GM21529 (cell line): Measurements from ENCODE around the gene EIF4E1B.

ENCODE experiments used
- ATAC-seq: cut with Tn5 transposase; IDR thresholded peaks from one replicate; pipeline ENCODE4 v1.9.1; 2021; ENCODE audit not compliant: unreplicated experiment

The EIF4E1B gene

DNA sequence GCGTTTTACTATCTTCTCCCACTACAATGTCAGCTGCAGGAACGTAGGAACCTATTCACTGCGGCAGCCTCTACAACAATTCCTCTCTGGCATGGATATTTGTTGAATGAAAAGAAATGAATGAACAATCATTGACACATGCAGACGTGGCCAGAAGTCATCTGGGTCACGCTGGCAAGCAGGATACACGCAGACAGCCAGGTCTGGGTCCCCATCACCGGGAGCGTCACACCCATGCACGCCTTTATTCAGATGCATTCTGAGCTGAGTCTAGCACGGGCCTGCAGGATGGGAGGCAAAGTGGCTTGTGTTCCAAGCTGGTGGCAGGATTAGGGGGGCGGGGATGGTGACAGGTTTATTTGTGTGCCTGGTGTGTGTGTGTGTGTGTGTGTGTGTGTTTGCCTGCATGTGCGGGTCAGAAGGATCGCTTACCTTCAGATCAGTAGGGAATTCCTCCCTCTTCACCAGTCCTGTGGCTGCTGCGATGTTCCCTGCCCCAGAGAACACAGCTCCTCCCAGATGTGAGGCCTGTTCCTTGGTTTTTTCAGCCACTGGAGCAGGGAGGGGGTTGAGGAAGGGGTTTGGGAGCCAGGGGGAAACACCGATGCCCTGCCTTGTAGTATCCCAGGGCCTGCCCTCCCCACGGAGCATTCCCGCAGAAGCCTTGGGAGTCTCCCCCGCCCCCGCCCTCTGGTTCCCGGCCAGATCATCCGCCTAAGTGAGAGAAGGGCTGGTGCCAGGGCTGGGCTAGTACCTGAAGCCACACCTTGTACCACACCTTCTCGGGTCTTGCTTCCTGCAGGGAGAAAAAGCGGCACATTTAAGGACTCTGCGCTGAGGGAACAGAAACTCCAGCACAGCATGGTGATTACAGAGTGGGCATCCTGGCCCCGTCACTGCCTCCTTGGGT, 4.3 kb upstream of the EIF4E1B start:
- no peak for ATAC-seq

GRCh38 chr5:176626876-176627236, 3.6 kb upstream of the EIF4E1B start:
- no peak for ATAC-seq

DNA sequence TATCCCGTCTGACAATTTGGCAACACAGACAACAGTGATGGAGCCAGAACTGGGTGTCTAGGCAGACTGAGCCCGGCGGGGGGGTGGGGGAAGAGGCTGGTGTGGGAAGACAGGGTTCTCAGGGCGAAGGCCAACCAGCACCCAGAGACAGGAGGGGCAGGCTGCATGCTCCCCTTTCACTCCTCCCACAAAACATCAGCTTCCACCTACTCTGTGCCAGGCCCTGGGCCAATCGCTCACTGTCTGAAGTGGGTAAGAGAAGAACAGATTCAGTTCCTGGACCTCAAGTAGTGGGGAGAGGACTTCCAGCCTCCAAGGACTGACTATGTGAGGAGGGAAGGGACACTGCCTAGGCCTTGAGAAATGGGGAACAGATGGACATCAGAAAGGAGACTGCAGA, 2.9 kb upstream of the EIF4E1B start:
- ATAC-seq = no peak

GRCh38 chr5:176628406-176629228, 1.9 kb upstream of the EIF4E1B start:
- no peak for ATAC-seq

GRCh38 chr5:176629317-176629852, 1.1 kb upstream of the EIF4E1B start:
- no peak for ATAC-seq

- no peak for ATAC-seq
Measured at GRCh38 chr5:176630681-176631222, 277 bp downstream of the EIF4E1B start.

DNA sequence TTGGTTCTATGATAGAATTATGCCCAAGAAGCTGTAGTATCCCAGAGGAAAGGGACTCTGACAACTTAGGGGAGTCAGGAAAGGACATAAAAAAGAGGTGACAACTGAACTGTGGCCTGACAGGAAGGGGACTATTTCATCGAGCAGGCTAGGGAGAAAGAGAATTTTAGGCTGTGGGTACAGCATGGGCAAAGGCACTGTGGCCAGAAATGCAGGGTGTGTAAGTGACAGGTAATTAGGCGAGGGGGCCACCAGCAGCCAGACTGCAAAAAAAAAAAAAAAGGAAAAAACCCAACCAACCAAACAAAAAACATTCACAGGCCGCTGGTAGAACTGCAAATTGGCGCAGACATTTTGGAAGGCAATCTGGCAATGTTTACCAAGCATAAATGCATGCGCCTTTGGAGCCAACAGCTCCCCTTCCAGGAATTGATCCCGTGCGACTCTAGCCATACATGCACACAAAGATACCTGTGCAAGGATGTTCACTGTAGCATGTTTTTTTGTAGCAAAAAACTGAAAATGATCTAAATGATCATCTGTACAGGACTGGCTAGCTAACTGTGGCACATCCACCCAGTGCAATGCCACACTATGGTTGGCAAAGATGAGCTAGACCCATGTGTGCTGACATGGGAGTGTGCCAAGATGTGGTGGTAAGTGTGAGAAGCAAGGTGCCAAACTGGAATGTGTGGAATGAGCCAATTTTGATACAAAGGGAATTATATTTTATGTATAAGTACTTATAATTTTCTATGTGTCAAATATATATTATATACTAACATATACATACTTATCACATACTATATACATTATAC, 1.1 kb downstream of the EIF4E1B start:
- ATAC-seq = no peak

- no peak for ATAC-seq
Measured at GRCh38 chr5:176632745-176633144, 2.3 kb downstream of the EIF4E1B start.

- ATAC-seq = no peak
Measured at GRCh38 chr5:176633598-176633997, 3.1 kb downstream of the EIF4E1B start.

DNA sequence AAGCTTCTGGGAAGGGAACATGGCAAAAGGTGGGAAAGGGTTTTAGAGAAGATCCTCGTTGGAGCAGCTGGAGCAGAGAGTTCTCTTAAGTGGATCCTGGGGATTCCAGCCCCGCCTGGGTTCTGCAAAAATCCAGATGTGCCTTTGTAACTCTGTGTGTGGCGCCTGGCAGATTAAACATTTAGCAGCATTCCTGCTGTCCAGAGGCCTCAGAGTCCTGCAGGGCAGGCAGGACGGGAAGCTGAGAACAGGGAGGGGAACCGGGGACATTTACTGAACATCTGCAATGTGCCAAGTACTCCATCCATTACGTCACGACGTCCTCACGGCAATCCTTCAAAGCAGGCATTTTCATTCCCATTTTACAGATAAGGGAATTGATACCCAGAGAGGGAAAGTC, 6.0 kb downstream of the EIF4E1B start:
- ATAC-seq = no peak

DNA sequence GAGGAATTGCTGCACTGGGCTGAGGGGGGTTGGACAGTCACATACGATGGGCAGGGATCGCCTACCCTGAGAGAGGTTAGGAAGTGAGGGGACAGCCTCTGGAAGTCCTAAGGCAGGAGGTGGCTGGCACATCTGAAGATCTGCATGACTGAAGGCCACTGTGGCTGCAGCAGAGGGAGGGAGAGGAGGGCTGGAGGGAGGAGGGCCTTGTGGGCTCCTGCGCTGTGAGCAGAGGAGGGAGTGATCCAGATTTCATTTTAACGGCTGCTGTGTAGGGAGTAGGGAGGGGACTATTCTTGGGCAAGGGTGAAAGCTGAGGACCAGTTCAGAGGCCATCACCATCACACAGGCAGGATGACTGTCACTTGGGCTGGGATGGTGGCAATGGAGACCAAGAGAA, 7.1 kb downstream of the EIF4E1B start:
- no peak for ATAC-seq

DNA sequence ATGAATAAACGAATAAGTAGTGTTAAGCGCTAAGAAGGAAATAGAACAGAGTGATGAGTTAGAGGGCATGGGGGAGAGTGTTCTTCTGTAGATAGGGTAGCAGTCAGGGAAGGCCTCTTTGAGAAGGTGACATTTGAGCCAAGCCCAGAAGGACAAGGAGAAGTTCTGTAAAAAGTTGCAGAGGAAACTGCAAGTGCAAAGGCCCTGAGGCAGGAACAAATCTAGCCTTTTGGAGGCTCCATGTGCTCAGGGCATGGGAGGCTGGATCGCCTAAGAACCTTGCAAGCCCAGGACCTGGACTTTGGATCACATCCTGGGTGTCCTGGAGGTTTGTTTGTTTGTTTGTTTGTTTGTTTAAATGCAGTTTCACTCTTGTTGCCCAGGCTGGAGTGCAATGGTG, 8.0 kb downstream of the EIF4E1B start:
- ATAC-seq = no peak

- no peak for ATAC-seq
Measured at GRCh38 chr5:176639208-176639607, 8.7 kb downstream of the EIF4E1B start.

GRCh38 chr5:176639981-176640380, 9.5 kb downstream of the EIF4E1B start:
- no peak for ATAC-seq

DNA sequence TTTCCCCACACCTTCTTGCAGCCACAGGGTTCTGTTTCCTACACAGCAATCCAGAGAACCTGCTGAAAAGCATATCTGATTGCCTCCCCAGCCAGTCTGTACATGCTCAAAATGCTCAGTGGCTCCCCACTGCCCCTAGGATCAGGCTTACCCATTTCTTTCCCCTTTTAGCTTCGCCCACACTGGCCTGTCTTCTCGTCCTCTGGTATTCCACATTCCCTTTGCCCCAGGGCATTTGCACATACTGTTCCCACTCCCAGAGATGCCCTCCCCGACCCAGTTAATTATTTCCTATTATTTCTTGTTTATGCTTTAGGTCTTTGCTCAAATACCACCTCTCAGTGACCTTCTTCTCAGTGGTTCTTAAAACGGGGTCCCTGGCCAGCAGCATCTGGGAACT, 10.1 kb downstream of the EIF4E1B start:
- ATAC-seq = no peak

DNA sequence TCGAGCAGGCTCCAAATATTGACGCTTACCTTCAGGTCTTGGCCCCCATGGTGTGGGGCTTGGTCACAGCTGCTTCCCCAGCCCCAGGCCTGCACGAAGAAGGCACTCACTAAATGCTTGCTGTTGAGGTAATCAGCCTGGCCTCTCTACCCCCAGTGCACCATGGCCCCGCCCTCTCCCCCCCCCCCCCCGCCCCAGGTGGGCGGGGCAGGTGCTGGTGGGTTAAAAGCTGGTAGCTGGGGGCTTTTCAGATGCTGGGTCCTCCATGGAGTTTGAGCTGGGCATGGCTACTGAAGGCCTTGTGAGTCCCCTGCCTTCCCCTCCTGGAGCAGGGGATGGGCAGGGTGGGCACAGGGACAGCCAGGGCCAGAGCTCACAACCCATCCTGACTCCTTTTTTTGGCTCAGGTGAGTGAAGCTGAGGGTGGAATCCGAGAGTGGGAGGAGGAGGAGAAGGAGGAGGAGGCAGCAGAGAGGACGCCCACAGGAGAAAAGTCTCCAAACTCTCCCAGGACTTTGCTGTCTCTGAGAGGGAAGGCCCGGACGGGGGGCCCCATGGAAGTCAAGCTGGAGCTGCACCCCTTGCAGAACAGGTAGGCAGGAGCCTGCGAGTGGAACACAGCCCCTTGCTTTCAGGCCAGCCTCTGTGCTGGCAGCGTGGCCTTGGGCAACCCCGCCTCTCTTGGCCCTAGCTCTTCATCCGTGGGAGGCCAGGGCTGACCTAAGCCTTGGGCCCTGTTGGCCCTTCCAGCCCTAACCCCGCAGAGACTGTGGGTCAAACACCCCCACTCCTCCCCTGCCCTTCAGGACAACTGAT, 12.4 kb downstream of the EIF4E1B start:
- no peak for ATAC-seq

DNA sequence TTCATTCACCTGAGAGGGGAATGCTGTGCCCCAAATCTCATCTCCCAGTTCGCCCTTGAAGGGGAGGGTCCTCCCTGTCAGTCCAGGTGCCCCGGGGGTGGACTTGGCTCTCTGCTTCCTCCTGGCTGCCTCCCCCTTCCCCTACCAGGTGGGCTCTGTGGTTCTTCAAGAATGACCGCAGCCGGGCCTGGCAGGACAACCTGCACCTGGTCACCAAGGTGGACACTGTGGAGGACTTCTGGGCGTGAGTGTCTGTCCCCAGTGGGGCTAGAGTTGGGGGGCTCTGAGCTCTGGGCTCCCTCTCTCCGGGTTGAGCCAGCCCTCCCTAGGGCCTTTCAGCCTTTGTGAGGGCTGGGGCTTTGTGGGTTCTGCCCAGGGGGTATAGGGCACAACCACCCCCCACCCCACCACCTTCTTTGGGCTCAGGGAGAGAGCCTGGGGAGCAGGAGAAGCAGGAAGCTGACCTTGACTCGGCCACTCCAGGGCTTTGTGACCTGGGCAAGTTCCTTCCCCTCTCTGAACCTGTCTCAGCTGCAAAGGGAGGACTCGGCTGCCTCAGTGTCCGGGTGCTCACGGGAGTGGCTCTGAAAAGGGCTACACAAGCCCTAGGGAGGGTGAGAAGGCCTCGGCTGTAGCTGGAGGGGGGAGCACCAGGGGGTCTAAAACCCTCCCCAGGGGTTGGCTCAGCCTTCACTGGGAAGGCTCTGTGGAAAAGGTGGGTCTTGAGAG, 13.2 kb downstream of the EIF4E1B start:
- no peak for ATAC-seq

DNA sequence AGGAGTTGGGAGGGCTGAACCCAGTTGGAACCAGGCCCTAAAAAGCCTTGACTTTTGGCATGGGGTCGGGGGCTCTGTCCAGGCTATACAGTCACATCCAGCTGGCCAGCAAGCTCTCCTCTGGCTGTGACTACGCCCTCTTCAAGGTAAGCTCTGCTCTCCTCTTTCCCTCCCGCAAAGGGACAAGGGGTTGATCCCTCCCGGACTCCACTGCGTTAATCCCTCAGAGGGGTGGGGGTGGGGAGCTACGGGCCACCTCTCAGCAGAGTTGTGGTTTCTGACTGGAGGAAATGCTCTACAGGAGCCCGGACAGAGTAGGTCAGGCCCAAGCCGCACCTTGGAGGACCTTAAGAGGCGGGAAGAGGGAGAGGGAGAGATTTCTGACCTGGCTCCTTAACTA, 13.8 kb downstream of the EIF4E1B start:
- no peak for ATAC-seq
